Activated CD4-positive, alpha-beta T cell treated with anti-CD3 and anti-CD28 coated beads, Interleukin-2, Interleukin-6, amounts not matched to agents 100 ng/mL and 50 ng/mL, durations not matched to agents 16 hours and 8 hours (primary cell): ENCODE data around the gene HEG1.
A peak's percentile ranks its signal among the peaks of the same experiment; 100 is the strongest.

Source experiments
- DNase-seq: peaks from one replicate; pipeline ENCODE4 v3.0.0-alpha.2; 2020

Gene HEG1

DNA sequence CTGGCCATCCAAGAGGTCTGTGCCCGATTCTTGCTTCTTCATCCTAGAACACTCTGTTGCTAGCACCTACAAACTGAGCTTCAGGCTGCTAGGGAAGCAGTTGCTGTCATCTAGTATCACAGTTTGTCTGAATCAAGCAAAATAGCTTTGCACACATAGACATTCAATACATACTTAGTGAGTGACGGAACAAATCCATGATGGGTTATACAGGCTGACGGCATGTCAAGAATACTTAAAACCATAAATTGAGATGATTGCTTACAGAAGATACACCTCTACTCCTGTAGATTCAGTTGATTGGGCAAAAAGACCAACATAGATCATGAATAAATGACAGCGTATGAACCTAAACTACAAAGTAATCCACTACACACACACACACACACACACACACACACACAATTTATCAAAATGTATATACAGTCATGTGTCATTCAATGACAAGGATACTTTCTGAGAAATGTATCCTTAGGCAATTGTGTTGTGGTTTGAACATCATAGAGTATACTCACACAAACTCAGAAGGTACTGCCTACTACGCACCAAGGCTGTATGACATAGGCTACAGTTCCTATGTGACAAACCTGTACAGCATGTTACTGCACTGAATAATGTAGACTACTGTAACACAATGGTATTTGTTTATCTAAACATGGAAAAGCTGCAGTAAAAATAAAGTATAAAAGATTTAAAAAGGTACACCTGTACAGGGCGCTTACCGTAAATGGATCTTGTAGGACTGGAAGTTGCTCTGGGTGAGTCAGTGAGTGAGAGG is 14.4 kb upstream of the HEG1 start:
- no peak for DNase-seq

DNA sequence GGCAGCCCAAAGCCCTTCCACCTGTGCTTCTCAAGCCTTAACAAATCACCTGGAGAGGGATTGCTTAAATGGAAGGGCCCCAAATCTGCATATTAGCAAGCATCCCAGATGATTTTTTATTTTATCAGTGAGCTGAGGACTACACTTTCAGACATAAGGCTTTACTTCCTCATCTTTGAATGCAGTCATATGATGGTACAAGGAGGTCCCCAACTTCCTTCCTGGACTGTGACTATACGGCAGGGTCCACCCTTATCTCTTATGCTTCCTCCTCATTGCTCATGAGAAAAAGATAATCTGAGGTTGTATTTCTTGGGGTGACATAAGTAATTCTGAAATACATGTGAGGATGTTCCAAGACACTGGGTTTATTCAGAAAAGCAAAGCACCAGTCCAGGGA is 13.7 kb upstream of the HEG1 start:
- no peak for DNase-seq

- DNase-seq: no peak
Measured at GRCh38 chr3:125068265-125068664, 12.5 kb upstream of the HEG1 start.

DNA sequence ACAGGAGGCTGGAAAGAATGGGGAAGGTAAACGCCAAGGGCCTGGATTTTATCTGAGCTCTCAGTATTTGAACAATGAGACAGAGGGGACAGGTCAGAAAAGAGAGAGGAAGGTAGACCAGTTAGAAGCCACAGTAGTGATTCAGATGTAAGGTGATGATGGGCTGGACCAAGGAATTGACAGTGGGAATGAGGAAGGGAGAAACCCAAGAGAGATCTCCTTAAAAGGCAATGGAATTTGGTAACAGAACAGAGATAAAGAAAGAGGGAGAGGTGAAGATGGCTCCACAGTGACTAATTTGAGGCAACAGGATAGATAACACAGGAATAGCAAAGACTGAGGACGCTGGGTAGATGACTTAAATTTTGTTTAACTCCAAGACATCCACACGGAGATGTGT is 11.4 kb upstream of the HEG1 start:
- no peak for DNase-seq

DNA sequence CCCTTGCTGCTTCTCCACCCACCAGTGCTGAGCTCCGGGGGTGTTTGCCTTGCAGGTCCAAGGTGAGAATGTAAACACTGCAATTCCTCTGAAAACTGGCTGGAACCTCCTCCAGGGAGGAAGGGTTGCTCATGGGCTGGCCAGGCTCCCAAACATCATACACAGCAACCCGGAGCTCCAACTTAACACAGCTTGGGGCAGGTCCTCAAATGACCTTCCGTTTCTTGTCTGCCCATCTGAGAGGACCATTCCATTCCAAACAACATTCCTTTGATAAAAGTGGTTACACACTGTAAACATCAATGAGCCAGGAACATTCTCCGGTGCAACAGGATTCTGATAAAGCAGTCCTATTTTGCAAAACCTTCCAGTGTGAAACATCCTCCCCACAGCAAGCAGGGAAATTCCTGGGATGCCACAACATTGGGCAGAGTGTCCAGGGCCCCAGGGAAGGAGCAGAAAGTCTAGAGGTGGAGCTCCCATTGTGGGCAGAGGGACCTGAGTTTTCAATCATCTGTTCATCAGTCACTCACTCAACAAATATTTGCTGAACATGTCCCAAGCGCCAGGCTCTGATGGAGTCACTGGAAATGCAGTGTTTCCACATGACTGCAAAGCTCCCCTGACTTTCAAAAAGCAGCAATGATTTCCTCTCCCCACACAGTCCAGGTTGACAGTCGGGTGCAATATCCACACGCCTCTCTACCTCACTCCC is 7.3 kb upstream of the HEG1 start:
- no peak for DNase-seq

- no peak for DNase-seq
Measured at GRCh38 chr3:125061646-125062045, 5.8 kb upstream of the HEG1 start.

- DNase-seq: no peak
Measured at GRCh38 chr3:125061170-125061569, 5.4 kb upstream of the HEG1 start.

DNA sequence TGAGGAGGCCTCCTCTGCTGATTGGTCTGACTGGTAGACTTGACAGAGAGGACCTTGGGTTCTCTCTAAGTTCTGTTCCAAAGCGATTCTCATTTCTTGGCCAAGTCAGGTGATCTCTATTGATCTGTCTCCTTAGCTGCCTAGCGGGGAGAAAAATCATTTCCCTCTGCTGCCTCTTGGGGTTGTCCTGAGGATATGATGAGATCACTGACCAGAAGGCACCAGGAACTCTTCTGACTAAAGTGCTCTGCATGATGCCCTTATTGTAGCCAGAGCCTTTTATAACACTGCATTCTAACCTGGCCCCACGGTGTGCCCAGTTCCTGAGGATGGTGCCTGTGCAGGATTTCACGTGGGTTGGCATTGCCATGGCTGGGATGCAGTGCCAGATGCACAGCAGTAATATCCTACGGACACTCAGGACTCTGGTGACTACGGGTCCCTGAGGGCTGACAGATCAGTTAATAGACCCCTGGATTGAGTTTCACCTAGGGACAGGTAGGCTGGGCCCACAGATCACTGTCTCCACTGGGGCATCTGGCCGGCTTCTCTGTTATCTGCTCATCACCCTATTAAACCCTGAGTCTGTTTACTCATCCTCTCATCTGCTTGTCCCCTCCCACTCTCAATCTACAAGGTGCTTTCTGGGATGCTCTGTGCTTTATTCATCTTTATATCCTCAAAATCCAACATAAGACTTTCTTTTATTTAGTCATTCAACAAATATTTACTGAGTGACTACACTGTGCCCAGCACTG is 3.9 kb upstream of the HEG1 start:
- no peak for DNase-seq

- DNase-seq: no peak
Measured at GRCh38 chr3:125058959-125059358, 3.2 kb upstream of the HEG1 start.

GRCh38 chr3:125058529-125058928 is 2.7 kb upstream of the HEG1 start:
- no peak for DNase-seq

- no peak for DNase-seq
Measured at GRCh38 chr3:125057186-125057850, 1.5 kb upstream of the HEG1 start.

GRCh38 chr3:125055331-125055912 is 375 bp downstream of the HEG1 start:
- no peak for DNase-seq

DNA sequence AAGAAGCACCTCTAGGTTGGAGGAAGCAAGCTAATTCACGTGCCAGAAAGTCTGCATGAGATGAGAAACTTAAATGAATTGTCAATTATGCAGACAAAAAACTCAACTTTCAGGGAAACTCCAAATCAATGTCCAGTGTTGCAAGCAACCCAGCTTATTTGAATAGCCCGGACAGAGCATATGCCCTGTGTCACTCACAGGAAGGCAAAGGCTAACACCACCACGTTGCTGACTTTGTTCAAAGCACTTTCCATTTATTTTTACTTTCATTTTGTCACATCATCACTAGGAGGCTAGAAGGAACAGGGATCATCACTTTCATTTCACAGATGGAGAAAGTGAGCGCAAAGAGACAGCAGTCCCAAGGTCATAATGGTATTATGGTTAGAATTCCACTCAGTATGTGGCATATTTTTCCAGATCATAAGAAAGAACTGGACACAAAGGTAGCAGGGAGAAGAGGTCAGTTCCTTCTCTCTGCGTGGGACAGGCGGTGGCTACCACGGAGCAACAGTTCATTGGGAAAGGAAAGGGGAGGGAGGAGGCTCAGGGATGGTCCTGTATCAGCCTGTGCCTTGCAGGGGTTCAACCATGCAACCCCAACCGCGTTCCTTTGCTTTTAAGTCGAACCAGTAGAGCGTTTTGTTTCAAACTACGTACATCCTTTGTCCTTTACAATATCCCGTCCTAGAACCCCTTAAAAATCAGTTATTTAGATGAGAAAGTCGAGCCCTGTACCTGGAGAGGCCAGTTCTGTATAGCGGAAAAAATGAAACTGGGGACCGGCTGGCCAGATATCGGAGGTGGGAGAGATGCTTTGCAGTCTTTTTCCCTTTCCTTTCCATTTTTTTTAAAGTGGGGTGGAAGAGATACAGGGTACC is 1.1 kb downstream of the HEG1 start:
- DNase-seq: peak; percentile 28

GRCh38 chr3:125054062-125054448 is 1.7 kb downstream of the HEG1 start:
- DNase-seq: no peak

GRCh38 chr3:125053304-125053699 is 2.5 kb downstream of the HEG1 start:
- no peak for DNase-seq

GRCh38 chr3:125052624-125053303 is 3.0 kb downstream of the HEG1 start:
- no peak for DNase-seq

GRCh38 chr3:125051715-125052581 is 3.8 kb downstream of the HEG1 start:
- DNase-seq: peak; percentile 45

DNA sequence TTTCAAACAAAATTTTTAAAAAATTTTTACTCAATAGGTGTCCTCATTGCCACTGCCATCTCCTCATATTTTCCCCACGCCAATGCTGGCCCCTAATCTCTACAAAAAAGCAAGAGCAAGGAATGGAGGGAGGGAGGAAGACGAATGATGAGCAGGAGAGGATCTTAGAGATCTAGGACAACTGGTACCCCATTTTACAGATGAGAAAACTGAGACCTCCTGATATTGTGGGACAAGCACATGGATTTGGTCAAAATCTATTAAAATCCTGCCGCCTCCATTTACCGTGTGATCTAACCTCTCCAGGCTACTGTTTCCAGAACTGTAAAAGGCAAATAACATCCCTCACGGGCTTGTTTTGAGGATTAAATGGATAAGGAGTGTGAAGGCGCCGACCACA is 4.6 kb downstream of the HEG1 start:
- no peak for DNase-seq

- no peak for DNase-seq
Measured at GRCh38 chr3:125050488-125051090, 5.2 kb downstream of the HEG1 start.

DNA sequence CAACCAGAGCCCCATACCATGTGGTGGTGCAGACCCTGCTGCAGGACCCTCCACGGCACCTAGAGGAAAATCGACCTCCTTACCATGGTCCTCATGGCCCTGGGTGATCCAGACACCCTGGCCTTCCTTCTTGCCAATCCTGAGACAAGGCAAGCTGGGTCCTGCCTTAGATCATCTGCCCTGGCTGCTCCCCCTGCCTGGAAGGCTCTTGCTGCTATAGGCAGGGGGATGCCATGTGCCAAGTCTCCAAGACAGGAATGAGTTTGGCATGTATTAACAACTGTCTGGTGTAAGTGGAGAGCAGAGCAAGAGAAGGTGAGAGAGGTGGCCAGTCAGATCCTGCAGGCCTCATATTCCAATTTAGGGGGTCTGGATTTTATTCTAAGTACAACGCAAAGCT is 7.5 kb downstream of the HEG1 start:
- no peak for DNase-seq
